ENCODE data around the gene USP1. TPM values are rescaled to one million over a fixed set of nuclear protein-coding genes. Genes with fewer than 3 reads are reported as not detected.

Gene USP1
- total RNA-seq, 1 experiment from 2014 or later: 64.6 TPM

- H3K27me3 Mint-ChIP-seq (ENCODE audit: low read depth): no peaks in the 10 kb centered on the region
- H3K4me1 Mint-ChIP-seq: peaks cover 6 to 17% of the 10 kb centered on the region in 2 experiments; a peak in 3 of 4 replicates
- Histone ChIP-seq H2AK5ac (ENCODE audit: insufficient read length, low read length) (no peak overlapping the region), H3K27ac (ENCODE audit: insufficient read length, low read depth, low read length) (no peak overlapping the region), H3K23ac (ENCODE audit: insufficient read length, low read depth, low read length) (no peak overlapping the region), H2BK20ac (ENCODE audit: low read depth, low read length, poor library complexity, severe bottlenecking) (no peak overlapping the region), H4K8ac (replicated peaks; ENCODE audit: insufficient read length, low read depth, low read length) (no peak overlapping the region), H3K9ac (ENCODE audit: extremely low read depth, insufficient read length, low read length) (no peak overlapping the region), H2BK5ac (ENCODE audit: insufficient read length, low read length) (no peak overlapping the region), H3K9me3 (ENCODE audit: control insufficient read depth, low read depth, low read length) (no peaks in the 10 kb centered on the region), H3K56ac (ENCODE audit: insufficient read length, low read depth, low read length) (no peak overlapping the region), H3K79me1 (ENCODE audit: insufficient read depth, low read depth, low read length, poor library complexity, severe bottlenecking) (no peaks in the 10 kb centered on the region), H4K20me1 (ENCODE audit: control insufficient read depth, insufficient read depth, insufficient read length) (no peaks in the 10 kb centered on the region), H2BK15ac (ENCODE audit: low read depth, low read length) (no peak overlapping the region), H4K91ac (ENCODE audit: insufficient read length, low read depth, low read length) (no peak overlapping the region), H3T11ph (ENCODE audit: low read length) (no peak overlapping the region), H3K4me1 (ENCODE audit: insufficient read depth, low read length) (no peaks in the 10 kb centered on the region), H3K79me2 (ENCODE audit: insufficient read depth, low read length) (no peaks in the 10 kb centered on the region), H3K4me2 (ENCODE audit: insufficient read depth, insufficient read length, low read length) (no peak overlapping the region), H2AFZ (ENCODE audit: low read length) (no peak overlapping the region), H2BK120ac (ENCODE audit: low read depth, low read length, poor library complexity, severe bottlenecking) (no peak overlapping the region), H3K18ac (ENCODE audit: insufficient read length, low read depth, low read length) (no peak overlapping the region), H3K4ac (ENCODE audit: low read depth, low read length) (no peak overlapping the region), H2BK12ac (ENCODE audit: insufficient read length, low read depth, low read length) (no peak overlapping the region), H3K27me3 (ENCODE audit: insufficient read depth, low read length) (no peaks in the 10 kb centered on the region), H4K5ac (ENCODE audit: insufficient read length, low read depth, low read length) (no peak overlapping the region), H3K23me2 (ENCODE audit: insufficient read length, low read depth, low read length, poor library complexity, severe bottlenecking) (no peaks in the 10 kb centered on the region), H3K14ac (ENCODE audit: insufficient read depth, low read length) (no peak overlapping the region)
- TF ChIP-seq CTCF (conservative IDR thresholded peaks at IDR 0.05): no peak
- peaks cover 2 to 10% (median 5%) of the 10 kb centered on the region in 3 experiments; a peak in 6 of 7 replicates for H3K36me3 Mint-ChIP-seq (ENCODE audit: insufficient read depth in 1 of 3, low read depth in 3 of 3)
- peak overlapping the region in 1 of 3 experiments; percentile 17; a peak in 1 of 7 replicates for H3K27ac Mint-ChIP-seq
- no CpG with 5 or more reads among the region's 2 CpGs for WGBS (ENCODE audit: extremely low coverage, insufficient read length, low lambda C conversion rate)
- DNase-seq: no peak
- no peaks in the 10 kb centered on the region for H3K9me3 Mint-ChIP-seq
- H3K4me3 Mint-ChIP-seq: 0 out of 5 replicates have a peak overlapping the region, but pooled peaks of 1 of the 2 experiments have one; percentile 5
Observed at GRCh38 chr1:62487956-62488355, 51.1 kb downstream of the USP1 start.

Data from H9 (cell line).